Measurements from ENCODE around the gene TTC34. TPM values are rescaled to one million over a fixed set of nuclear protein-coding genes. Genes with fewer than 3 reads are reported as not detected.

Gene TTC34
- total and polyA plus RNA-seq, 2 experiments from 2014 or later: 0.08 to 0.35 TPM

DNA sequence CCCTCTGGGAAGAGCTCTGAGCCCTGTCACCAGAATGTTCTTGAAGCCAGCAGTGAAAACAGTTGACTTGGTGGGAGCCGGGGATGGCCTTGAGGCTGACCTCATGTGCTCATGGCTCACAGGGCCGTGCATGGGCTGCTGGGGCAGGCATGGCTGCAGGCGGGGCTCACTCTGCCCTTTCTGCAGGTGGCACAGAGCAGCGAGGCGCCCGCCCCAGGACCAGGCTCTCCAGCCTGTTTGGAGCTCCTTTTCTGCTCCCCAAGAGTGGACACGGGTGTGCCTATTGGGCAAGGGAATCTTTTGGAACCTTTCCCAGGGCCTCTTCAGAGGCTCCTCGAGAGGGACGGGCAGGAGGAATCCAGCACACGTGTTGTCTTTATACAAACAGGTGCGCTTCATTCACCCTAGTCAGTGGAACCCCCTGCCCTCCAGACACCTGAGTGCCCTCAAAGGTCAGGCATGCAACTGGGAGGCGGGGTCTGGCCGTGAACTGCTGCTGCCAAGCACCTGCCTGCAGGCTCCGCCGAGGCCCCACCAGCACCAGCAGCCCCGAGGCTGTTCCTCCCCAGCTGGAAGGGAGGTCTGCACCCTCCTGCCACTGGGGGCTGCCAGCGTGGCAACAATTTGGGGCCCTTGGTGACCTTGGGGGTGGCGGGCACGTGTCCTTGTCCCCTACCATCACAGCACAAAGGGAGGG lies 2.6 kb upstream of the TTC34 start (continued):
- TF ChIP-seq, protein P1, sequence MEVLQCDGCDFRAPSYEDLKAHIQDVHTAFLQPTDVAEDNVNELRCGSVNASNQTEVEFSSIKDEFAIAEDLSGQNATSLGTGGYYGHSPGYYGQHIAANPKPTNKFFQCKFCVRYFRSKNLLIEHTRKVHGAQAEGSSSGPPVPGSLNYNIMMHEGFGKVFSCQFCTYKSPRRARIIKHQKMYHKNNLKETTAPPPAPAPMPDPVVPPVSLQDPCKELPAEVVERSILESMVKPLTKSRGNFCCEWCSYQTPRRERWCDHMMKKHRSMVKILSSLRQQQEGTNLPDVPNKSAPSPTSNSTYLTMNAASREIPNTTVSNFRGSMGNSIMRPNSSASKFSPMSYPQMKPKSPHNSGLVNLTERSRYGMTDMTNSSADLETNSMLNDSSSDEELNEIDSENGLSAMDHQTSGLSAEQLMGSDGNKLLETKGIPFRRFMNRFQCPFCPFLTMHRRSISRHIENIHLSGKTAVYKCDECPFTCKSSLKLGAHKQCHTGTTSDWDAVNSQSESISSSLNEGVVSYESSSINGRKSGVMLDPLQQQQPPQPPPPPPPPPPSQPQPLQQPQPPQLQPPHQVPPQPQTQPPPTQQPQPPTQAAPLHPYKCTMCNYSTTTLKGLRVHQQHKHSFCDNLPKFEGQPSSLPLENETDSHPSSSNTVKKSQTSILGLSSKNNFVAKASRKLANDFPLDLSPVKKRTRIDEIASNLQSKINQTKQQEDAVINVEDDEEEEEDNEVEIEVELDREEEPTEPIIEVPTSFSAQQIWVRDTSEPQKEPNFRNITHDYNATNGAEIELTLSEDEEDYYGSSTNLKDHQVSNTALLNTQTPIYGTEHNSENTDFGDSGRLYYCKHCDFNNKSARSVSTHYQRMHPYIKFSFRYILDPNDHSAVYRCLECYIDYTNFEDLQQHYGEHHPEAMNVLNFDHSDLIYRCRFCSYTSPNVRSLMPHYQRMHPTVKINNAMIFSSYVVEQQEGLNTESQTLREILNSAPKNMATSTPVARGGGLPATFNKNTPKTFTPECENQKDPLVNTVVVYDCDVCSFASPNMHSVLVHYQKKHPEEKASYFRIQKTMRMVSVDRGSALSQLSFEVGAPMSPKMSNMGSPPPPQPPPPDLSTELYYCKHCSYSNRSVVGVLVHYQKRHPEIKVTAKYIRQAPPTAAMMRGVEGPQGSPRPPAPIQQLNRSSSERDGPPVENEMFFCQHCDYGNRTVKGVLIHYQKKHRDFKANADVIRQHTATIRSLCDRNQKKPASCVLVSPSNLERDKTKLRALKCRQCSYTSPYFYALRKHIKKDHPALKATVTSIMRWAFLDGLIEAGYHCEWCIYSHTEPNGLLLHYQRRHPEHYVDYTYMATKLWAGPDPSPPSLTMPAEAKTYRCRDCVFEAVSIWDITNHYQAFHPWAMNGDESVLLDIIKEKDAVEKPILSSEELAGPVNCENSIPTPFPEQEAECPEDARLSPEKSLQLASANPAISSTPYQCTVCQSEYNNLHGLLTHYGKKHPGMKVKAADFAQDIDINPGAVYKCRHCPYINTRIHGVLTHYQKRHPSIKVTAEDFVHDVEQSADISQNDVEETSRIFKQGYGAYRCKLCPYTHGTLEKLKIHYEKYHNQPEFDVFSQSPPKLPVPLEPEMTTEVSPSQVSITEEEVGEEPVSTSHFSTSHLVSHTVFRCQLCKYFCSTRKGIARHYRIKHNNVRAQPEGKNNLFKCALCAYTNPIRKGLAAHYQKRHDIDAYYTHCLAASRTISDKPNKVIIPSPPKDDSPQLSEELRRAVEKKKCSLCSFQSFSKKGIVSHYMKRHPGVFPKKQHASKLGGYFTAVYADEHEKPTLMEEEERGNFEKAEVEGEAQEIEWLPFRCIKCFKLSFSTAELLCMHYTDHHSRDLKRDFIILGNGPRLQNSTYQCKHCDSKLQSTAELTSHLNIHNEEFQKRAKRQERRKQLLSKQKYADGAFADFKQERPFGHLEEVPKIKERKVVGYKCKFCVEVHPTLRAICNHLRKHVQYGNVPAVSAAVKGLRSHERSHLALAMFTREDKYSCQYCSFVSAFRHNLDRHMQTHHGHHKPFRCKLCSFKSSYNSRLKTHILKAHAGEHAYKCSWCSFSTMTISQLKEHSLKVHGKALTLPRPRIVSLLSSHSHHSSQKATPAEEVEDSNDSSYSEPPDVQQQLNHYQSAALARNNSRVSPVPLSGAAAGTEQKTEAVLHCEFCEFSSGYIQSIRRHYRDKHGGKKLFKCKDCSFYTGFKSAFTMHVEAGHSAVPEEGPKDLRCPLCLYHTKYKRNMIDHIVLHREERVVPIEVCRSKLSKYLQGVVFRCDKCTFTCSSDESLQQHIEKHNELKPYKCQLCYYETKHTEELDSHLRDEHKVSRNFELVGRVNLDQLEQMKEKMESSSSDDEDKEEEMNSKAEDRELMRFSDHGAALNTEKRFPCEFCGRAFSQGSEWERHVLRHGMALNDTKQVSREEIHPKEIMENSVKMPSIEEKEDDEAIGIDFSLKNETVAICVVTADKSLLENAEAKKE (CRISPR knock-in tag; IDR thresholded peaks at IDR 0.05): no peak
- no peak for TF ChIP-seq CREB1 (CRISPR knock-in tag; IDR thresholded peaks at IDR 0.05; ENCODE audit: low read depth)
- TF ChIP-seq, protein P2, sequence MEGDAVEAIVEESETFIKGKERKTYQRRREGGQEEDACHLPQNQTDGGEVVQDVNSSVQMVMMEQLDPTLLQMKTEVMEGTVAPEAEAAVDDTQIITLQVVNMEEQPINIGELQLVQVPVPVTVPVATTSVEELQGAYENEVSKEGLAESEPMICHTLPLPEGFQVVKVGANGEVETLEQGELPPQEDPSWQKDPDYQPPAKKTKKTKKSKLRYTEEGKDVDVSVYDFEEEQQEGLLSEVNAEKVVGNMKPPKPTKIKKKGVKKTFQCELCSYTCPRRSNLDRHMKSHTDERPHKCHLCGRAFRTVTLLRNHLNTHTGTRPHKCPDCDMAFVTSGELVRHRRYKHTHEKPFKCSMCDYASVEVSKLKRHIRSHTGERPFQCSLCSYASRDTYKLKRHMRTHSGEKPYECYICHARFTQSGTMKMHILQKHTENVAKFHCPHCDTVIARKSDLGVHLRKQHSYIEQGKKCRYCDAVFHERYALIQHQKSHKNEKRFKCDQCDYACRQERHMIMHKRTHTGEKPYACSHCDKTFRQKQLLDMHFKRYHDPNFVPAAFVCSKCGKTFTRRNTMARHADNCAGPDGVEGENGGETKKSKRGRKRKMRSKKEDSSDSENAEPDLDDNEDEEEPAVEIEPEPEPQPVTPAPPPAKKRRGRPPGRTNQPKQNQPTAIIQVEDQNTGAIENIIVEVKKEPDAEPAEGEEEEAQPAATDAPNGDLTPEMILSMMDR (conservative IDR thresholded peaks at IDR 0.05; ENCODE audit: low read depth in 2 of 2): no peak
- TF ChIP-seq, protein P3, sequence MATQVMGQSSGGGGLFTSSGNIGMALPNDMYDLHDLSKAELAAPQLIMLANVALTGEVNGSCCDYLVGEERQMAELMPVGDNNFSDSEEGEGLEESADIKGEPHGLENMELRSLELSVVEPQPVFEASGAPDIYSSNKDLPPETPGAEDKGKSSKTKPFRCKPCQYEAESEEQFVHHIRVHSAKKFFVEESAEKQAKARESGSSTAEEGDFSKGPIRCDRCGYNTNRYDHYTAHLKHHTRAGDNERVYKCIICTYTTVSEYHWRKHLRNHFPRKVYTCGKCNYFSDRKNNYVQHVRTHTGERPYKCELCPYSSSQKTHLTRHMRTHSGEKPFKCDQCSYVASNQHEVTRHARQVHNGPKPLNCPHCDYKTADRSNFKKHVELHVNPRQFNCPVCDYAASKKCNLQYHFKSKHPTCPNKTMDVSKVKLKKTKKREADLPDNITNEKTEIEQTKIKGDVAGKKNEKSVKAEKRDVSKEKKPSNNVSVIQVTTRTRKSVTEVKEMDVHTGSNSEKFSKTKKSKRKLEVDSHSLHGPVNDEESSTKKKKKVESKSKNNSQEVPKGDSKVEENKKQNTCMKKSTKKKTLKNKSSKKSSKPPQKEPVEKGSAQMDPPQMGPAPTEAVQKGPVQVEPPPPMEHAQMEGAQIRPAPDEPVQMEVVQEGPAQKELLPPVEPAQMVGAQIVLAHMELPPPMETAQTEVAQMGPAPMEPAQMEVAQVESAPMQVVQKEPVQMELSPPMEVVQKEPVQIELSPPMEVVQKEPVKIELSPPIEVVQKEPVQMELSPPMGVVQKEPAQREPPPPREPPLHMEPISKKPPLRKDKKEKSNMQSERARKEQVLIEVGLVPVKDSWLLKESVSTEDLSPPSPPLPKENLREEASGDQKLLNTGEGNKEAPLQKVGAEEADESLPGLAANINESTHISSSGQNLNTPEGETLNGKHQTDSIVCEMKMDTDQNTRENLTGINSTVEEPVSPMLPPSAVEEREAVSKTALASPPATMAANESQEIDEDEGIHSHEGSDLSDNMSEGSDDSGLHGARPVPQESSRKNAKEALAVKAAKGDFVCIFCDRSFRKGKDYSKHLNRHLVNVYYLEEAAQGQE (IDR thresholded peaks at IDR 0.05; ENCODE audit: unreplicated experiment): no peak
- TF ChIP-seq ZNF331 (CRISPR knock-in tag; IDR thresholded peaks at IDR 0.05; ENCODE audit: low read depth): no peak
- no peak for TF ChIP-seq EZH2phosphoT487 (IDR thresholded peaks at IDR 0.05; ENCODE audit: unreplicated experiment)
